ENCODE results near the gene FAM83F. TPM values are rescaled to one million over a fixed set of nuclear protein-coding genes. Genes with fewer than 3 reads are reported as not detected.

The FAM83F gene
- total RNA-seq, 1 donor from 2014 or later = 1.1 TPM

- Mint-ChIP-seq H3K4me1 (ENCODE audit: low read depth, unreplicated experiment) (peaks cover 2% of the 10 kb centered on the region), H3K27me3 (ENCODE audit: unreplicated experiment) (peaks cover 4% of the 10 kb centered on the region), H3K9me3 (ENCODE audit: unreplicated experiment) (peaks cover 12% of the 10 kb centered on the region), H3K36me3 (ENCODE audit: unreplicated experiment) (no peaks in the 10 kb centered on the region), H3K27ac (ENCODE audit: unreplicated experiment) (peak overlapping the region; percentile 97), H3K4me3 (ENCODE audit: unreplicated experiment) (peak overlapping the region; percentile 95)
- DNase-seq = peak; percentile 62
- no peak for TF ChIP-seq CTCF (IDR thresholded peaks at IDR 0.05; ENCODE audit: partially characterized antibody, unreplicated experiment)
Measured at GRCh38 chr22:40044870-40045834, 50.4 kb downstream of the FAM83F start.

GRCh38 chr22:40046126-40046525 lies 51.4 kb downstream of the FAM83F start:
- Mint-ChIP-seq H3K36me3 (ENCODE audit: unreplicated experiment) (no peaks in the 10 kb centered on the region), H3K9me3 (ENCODE audit: unreplicated experiment) (peaks cover 12% of the 10 kb centered on the region), H3K27ac (ENCODE audit: unreplicated experiment) (no peak overlapping the region), H3K4me3 (ENCODE audit: unreplicated experiment) (peak overlapping the region; percentile 83), H3K27me3 (ENCODE audit: unreplicated experiment) (peaks cover 4% of the 10 kb centered on the region), H3K4me1 (ENCODE audit: low read depth, unreplicated experiment) (peaks cover 2% of the 10 kb centered on the region)
- DNase-seq = no peak
- no peak for TF ChIP-seq CTCF (IDR thresholded peaks at IDR 0.05; ENCODE audit: partially characterized antibody, unreplicated experiment)

GRCh38 chr22:40050258-40050657 lies 55.5 kb downstream of the FAM83F start:
- Mint-ChIP-seq H3K9me3 (ENCODE audit: unreplicated experiment) (peaks cover 3% of the 10 kb centered on the region), H3K27ac (ENCODE audit: unreplicated experiment) (no peak overlapping the region), H3K4me3 (ENCODE audit: unreplicated experiment) (no peak overlapping the region), H3K4me1 (ENCODE audit: low read depth, unreplicated experiment) (peaks cover 2% of the 10 kb centered on the region), H3K36me3 (ENCODE audit: unreplicated experiment) (no peaks in the 10 kb centered on the region), H3K27me3 (ENCODE audit: unreplicated experiment) (no peaks in the 10 kb centered on the region)
- no peak for DNase-seq
- TF ChIP-seq CTCF (IDR thresholded peaks at IDR 0.05; ENCODE audit: partially characterized antibody, unreplicated experiment) = no peak

GRCh38 chr22:40051322-40051721 lies 56.6 kb downstream of the FAM83F start:
- Mint-ChIP-seq H3K27ac (ENCODE audit: unreplicated experiment) (no peak overlapping the region), H3K4me3 (ENCODE audit: unreplicated experiment) (no peak overlapping the region), H3K27me3 (ENCODE audit: unreplicated experiment) (no peaks in the 10 kb centered on the region), H3K9me3 (ENCODE audit: unreplicated experiment) (peaks cover 3% of the 10 kb centered on the region), H3K4me1 (ENCODE audit: low read depth, unreplicated experiment) (peaks cover 2% of the 10 kb centered on the region), H3K36me3 (ENCODE audit: unreplicated experiment) (no peaks in the 10 kb centered on the region)
- no peak for TF ChIP-seq CTCF (IDR thresholded peaks at IDR 0.05; ENCODE audit: partially characterized antibody, unreplicated experiment)
- no peak for DNase-seq

- H3K9me3 Mint-ChIP-seq (ENCODE audit: unreplicated experiment) = peaks cover 3% of the 10 kb centered on the region
- TF ChIP-seq CTCF (IDR thresholded peaks at IDR 0.05; ENCODE audit: partially characterized antibody, unreplicated experiment) = no peak
- no peak overlapping the region for H3K27ac Mint-ChIP-seq (ENCODE audit: unreplicated experiment)
- no peaks in the 10 kb centered on the region for H3K36me3 Mint-ChIP-seq (ENCODE audit: unreplicated experiment)
- H3K27me3 Mint-ChIP-seq (ENCODE audit: unreplicated experiment) = no peaks in the 10 kb centered on the region
- H3K4me1 Mint-ChIP-seq (ENCODE audit: low read depth, unreplicated experiment) = peaks cover 2% of the 10 kb centered on the region
- DNase-seq = no peak
- no peak overlapping the region for H3K4me3 Mint-ChIP-seq (ENCODE audit: unreplicated experiment)
Measured at GRCh38 chr22:40053460-40053859, 58.7 kb downstream of the FAM83F start.
